Activated T-cell treated with anti-CD3 and anti-CD28 coated beads, Interleukin-2, amount 50 U/mL, for 72 hours (primary cell): Measurements from ENCODE around the gene PDE6H. TPM values are rescaled to one million over a fixed set of nuclear protein-coding genes. Genes with fewer than 3 reads are reported as not detected.

Experiments used
- ATAC-seq, 2 donors: fragments of 150-1000 bp; cut with Tn5 transposase; replicated peaks in 1 of 2; 2 replicates each; pipeline ENCODE4 v1.10.0; 2021; ENCODE audit warnings: moderate library complexity in 2 of 2, mild to moderate bottlenecking in 1 of 2
- DNase-seq, 2 donors: peaks; one replicate each; pipeline ENCODE4 v3.0.0; 2021 to 2022; ENCODE audit warnings: mixed read lengths in 1 of 2
- H3K27ac Mint-ChIP-seq: one replicate; pipeline ENCODE4 v1.8.0; 2022; ENCODE audit warnings: mild to moderate bottlenecking, moderate library complexity, mixed read lengths
- H3K27me3 Mint-ChIP-seq: one replicate; pipeline ENCODE4 v1.8.0; 2022; ENCODE audit warnings: low read depth, mixed read lengths
- H3K36me3 Mint-ChIP-seq, 2 donors: one replicate each; pipeline ENCODE4 v1.8.0; 2022; ENCODE audit warnings: mixed read lengths in 2 of 2, mild to moderate bottlenecking in 1 of 2; ENCODE audit not compliant: insufficient read depth in 2 of 2
- H3K4me1 Mint-ChIP-seq: one replicate; pipeline ENCODE4 v1.8.0; 2022; ENCODE audit warnings: low read depth, mixed read lengths
- H3K4me3 Mint-ChIP-seq, 2 donors: one replicate each; pipeline ENCODE4 v1.8.0; 2022; ENCODE audit warnings: mild to moderate bottlenecking in 2 of 2, mixed read lengths in 2 of 2, moderate library complexity in 2 of 2
- H3K9me3 Mint-ChIP-seq, 2 donors: one replicate each; pipeline ENCODE4 v1.8.0; 2022; ENCODE audit warnings: mixed read lengths in 2 of 2
- total RNA-seq, 2 donors: library from RNA; stranded (reverse); gene quantifications; one replicate each; pipeline ENCODE4 v1.2.3, GENCODE V29; 2022

PDE6H gene
- total RNA-seq, 2 donors from 2014 or later = not detected

GRCh38 chr12:14999695-15000365 is 27.0 kb downstream of the PDE6H start:
- peaks cover 9% of the 10 kb centered on the region for H3K4me1 Mint-ChIP-seq
- no peak overlapping the region for H3K27ac Mint-ChIP-seq
- H3K4me3 Mint-ChIP-seq = no peak overlapping the region
- no peaks in the 10 kb centered on the region for H3K36me3 Mint-ChIP-seq
- no peak for DNase-seq
- H3K27me3 Mint-ChIP-seq = peaks cover 24% of the 10 kb centered on the region
- ATAC-seq = no peak
- no peaks in the 10 kb centered on the region for H3K9me3 Mint-ChIP-seq

GRCh38 chr12:15000575-15000974 is 27.7 kb downstream of the PDE6H start:
- ATAC-seq = no peak
- Mint-ChIP-seq H3K36me3 (no peaks in the 10 kb centered on the region), H3K27me3 (peaks cover 24% of the 10 kb centered on the region), H3K4me3 (no peak overlapping the region), H3K4me1 (peaks cover 1% of the 10 kb centered on the region), H3K27ac (no peak overlapping the region), H3K9me3 (no peaks in the 10 kb centered on the region)
- no peak for DNase-seq

- no peak overlapping the region for H3K4me3 Mint-ChIP-seq
- H3K27ac Mint-ChIP-seq = no peak overlapping the region
- H3K4me1 Mint-ChIP-seq = no peaks in the 10 kb centered on the region
- no peak for ATAC-seq
- H3K27me3 Mint-ChIP-seq = peaks cover 24% of the 10 kb centered on the region
- H3K36me3 Mint-ChIP-seq = no peaks in the 10 kb centered on the region
- no peak for DNase-seq
- H3K9me3 Mint-ChIP-seq = no peaks in the 10 kb centered on the region
Observed at GRCh38 chr12:15001733-15002382, 29.0 kb downstream of the PDE6H start.

- DNase-seq (no peak), ATAC-seq (no peak)
- H3K27ac Mint-ChIP-seq = no peak overlapping the region
- H3K27me3 Mint-ChIP-seq = peaks cover 24% of the 10 kb centered on the region
- no peaks in the 10 kb centered on the region for H3K9me3 Mint-ChIP-seq
- no peaks in the 10 kb centered on the region for H3K4me1 Mint-ChIP-seq
- no peak overlapping the region for H3K4me3 Mint-ChIP-seq
- no peaks in the 10 kb centered on the region for H3K36me3 Mint-ChIP-seq
Observed at GRCh38 chr12:15004421-15004820, 31.6 kb downstream of the PDE6H start.

- H3K4me1 Mint-ChIP-seq = no peaks in the 10 kb centered on the region
- no peaks in the 10 kb centered on the region for H3K9me3 Mint-ChIP-seq
- no peaks in the 10 kb centered on the region for H3K36me3 Mint-ChIP-seq
- ATAC-seq (no peak), DNase-seq (no peak)
- H3K27ac Mint-ChIP-seq = no peak overlapping the region
- H3K27me3 Mint-ChIP-seq = peaks cover 24% of the 10 kb centered on the region
- no peak overlapping the region for H3K4me3 Mint-ChIP-seq
Observed at GRCh38 chr12:15005064-15005463, 32.2 kb downstream of the PDE6H start.

- Mint-ChIP-seq H3K36me3 (no peaks in the 10 kb centered on the region), H3K9me3 (no peaks in the 10 kb centered on the region), H3K4me1 (no peaks in the 10 kb centered on the region), H3K27ac (no peak overlapping the region), H3K4me3 (no peak overlapping the region), H3K27me3 (peaks cover 19% of the 10 kb centered on the region)
- DNase-seq (no peak), ATAC-seq (no peak)
Observed at GRCh38 chr12:15007551-15007950, 34.7 kb downstream of the PDE6H start.

- Mint-ChIP-seq H3K9me3 (no peaks in the 10 kb centered on the region), H3K4me1 (no peaks in the 10 kb centered on the region), H3K27me3 (no peaks in the 10 kb centered on the region), H3K36me3 (no peaks in the 10 kb centered on the region), H3K4me3 (no peak overlapping the region), H3K27ac (no peak overlapping the region)
- peak; percentile 41 to 43 for ATAC-seq
- DNase-seq = no peak
Observed at GRCh38 chr12:15011162-15011561, 38.3 kb downstream of the PDE6H start.

- Mint-ChIP-seq H3K36me3 (no peaks in the 10 kb centered on the region), H3K27me3 (peaks cover 14% of the 10 kb centered on the region), H3K27ac (no peak overlapping the region), H3K4me1 (no peaks in the 10 kb centered on the region), H3K4me3 (no peak overlapping the region), H3K9me3 (no peaks in the 10 kb centered on the region)
- ATAC-seq (peak in 1 of 2 donors; percentile 39), DNase-seq (no peak)
Observed at GRCh38 chr12:15013634-15014179, 40.9 kb downstream of the PDE6H start.

- DNase-seq (no peak), ATAC-seq (no peak)
- Mint-ChIP-seq H3K27me3 (peaks cover 14% of the 10 kb centered on the region), H3K9me3 (no peaks in the 10 kb centered on the region), H3K36me3 (no peaks in the 10 kb centered on the region), H3K4me3 (no peak overlapping the region), H3K27ac (no peak overlapping the region), H3K4me1 (no peaks in the 10 kb centered on the region)
Observed at GRCh38 chr12:15014708-15015107, 41.9 kb downstream of the PDE6H start.

- H3K9me3 Mint-ChIP-seq = no peaks in the 10 kb centered on the region
- no peak for DNase-seq
- no peaks in the 10 kb centered on the region for H3K36me3 Mint-ChIP-seq
- H3K4me1 Mint-ChIP-seq = no peaks in the 10 kb centered on the region
- peaks cover 14% of the 10 kb centered on the region for H3K27me3 Mint-ChIP-seq
- no peak overlapping the region for H3K4me3 Mint-ChIP-seq
- ATAC-seq = no peak
- H3K27ac Mint-ChIP-seq = no peak overlapping the region
Observed at GRCh38 chr12:15015121-15015520, 42.3 kb downstream of the PDE6H start.

- DNase-seq (no peak), ATAC-seq (no peak)
- no peak overlapping the region for H3K27ac Mint-ChIP-seq
- no peaks in the 10 kb centered on the region for H3K36me3 Mint-ChIP-seq
- no peak overlapping the region for H3K4me3 Mint-ChIP-seq
- no peaks in the 10 kb centered on the region for H3K9me3 Mint-ChIP-seq
- no peaks in the 10 kb centered on the region for H3K4me1 Mint-ChIP-seq
- peaks cover 14% of the 10 kb centered on the region for H3K27me3 Mint-ChIP-seq
Observed at GRCh38 chr12:15020156-15020555, 47.3 kb downstream of the PDE6H start.
